GM19240 (cell line): ENCODE measurements around the gene LRRC39.
"Not testable (repeated sequence)": the region's sequence is repeated elsewhere in the genome, so short reads cannot be mapped to it uniquely, and the experiment has no call there.

Experiments used
- DNase-seq: peaks from one replicate; pipeline ENCODE4 v3.0.0; 2011; ENCODE audit warnings: low spot score; ENCODE audit not compliant: insufficient read length

LRRC39 gene

DNA sequence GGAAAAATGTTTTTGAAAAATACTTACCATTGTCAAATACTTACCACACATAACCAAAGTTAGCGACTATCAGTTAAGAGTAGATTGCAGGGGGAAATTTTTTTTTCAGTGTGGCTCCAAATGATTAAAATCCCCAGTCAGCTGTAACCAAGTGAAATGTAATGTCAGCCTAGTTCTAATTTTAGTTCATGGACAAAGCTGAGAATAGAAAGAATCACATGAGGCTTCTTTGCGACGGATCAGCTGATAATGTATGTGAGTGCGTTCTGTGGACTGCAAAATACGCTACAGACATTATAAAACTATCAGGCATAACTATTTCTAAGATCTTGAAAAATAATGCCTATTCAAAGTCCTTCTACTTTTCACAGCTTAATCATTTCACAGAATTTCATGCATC, at the start of gene LRRC39:
LRRC39 (minus strand) TSS at position 166 of the 400 bp plus-strand sequence. CDS start 9,740 bp downstream, outside the sequence.
- DNase-seq: no peak

DNA sequence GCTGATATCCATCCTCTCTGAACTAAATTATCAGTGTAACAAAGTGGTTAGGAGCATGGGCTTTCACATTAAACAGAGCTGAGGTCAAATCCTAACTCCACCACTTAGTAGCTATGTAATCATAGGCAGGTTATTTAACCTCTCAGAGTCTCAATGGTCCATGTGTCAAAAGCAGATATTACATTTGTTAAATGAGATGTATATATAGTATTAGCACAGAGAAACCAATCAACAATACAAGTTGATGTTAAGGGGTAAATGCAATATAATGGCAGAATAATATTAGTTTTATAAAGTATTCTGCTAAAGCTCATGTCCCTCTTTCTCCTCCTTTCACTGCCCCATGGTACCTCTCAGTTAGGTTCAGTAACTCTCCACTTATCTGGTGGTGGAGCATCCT, 44.4 kb upstream of the LRRC39 start:
- no peak for DNase-seq

DNA sequence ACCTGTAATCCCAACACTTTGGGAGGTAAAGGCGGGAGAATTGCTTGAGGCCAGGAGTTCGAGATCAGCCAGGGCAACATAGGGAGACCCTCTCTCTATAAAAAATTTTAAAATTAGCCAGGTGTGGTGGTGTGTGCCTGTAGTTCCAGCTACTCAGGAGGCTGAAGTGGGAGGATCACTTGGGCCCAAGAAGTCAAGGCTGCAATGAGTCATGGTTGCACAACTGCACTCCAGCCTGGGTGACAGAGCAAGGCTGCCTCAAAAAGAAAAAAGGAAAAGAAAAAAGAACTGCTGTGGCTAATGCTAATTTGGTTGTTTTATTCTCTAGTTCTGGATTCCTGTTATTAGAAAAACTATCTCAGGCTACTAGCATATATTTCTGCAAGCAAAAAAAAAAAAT, 41.8 kb upstream of the LRRC39 start:
- DNase-seq: no peak

DNA sequence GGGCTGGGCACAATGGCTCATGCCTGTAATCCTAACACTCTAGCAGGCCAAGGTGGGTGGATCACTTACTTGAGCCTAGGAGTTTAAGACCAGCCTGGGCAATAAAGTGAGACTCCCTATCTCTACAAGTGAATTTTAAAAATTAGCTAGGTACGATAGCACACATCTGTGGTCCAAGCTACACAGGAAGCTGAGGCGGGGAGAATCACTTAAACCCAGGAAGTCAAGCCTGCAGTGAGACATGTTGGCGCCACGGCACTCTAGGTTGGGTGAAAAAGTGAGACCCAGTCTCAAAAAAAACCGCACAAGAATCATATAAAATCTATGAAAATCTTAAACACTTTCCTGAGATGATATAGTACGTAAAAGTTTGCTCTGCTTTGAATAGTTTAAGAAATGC, 41.4 kb upstream of the LRRC39 start:
- DNase-seq: no peak

DNA sequence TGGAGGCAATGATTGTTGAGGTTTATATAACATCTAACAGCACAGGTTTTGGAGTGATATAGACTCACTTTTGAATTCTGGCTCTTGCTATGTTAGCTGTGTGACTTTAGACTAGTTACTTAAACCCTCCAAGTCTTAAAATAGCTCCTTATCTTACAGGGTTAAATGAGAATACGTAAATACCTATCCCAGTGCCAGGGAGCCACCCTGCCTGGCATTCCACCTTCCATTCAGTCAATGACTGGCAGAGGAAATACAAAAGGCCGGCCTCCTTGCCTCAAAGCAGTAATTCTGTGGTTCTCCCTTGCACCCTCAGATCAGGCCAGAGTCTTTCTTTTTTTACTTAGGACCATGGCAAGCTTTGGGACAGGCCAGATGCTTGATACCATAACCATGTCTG, 39.8 kb upstream of the LRRC39 start:
- DNase-seq: no peak

DNA sequence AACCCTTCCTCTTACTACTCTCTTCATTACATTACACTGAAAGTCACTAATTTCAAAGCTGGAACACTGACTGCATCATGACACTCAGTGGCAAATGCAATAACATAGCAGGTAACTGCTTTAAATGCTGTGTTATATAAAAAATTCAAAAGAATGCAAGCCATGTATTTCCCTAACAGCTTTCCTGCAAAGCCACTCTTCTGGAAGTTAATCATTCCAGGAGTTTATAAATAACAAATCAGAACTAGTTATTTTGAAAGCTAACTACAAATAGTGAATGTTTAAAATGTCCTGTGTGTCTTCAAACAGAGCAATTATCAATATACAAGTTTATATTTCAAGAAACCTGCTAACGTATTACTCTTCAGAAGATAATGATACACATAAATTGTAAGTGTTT, 37.0 kb upstream of the LRRC39 start:
- DNase-seq: no peak

DNA sequence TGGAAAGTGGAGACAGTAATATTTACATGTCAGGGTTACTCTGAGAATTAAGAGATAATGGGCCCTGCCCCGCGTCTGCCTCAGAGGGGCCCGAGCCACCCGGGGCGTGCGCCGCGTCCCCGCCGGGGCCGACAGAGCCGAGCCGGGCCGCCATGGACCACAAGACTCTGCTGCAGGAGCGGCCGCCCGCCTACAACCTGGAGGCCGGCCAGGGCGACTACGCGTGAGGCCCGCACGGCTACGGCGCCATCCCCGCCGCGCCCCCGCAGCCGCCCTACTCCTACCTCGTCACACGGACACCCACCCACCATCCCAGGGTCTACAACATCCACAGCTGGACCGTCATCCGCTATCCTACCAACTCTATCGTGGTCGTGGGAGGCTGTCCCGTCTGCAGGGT, 35.1 kb upstream of the LRRC39 start:
- DNase-seq: no peak

DNA sequence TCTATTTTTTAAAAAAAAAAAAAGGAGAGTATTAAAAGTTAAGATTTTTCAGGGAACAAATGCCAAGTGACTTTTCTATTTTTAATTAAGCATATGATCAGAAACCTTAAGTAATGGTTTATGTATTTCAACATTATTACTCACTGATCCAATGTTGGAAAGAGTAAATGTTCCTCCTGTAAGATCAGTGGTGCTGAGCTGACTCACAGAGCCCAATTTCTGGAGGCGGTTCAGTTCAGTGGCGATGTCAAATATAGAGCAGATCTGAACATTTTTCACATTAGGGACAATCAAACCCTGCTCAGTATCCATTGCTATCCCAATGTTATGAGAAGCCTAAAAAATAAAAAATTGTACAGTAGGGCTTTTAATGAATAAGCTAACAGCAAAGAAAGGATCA, 28.2 kb upstream of the LRRC39 start:
- DNase-seq: no peak

DNA sequence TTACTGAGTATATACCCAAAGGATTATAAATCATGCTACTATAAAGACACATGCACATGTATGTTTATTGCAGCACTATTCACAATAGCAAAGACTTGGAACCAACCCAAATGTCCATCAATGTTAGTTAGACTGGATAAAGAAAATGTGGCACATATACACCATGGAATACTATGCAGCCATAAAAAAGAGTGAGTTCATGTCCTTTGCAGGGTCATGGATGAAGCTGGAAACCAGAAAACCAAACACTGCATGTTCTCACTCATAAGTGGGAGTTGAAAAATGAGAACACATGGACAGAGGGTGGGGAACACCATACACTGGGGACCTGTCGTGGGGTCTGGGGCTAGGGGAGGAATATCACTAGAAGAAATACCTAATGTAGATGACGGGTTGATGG, 27.5 kb upstream of the LRRC39 start:
- DNase-seq: not testable (repeated sequence)

DNA sequence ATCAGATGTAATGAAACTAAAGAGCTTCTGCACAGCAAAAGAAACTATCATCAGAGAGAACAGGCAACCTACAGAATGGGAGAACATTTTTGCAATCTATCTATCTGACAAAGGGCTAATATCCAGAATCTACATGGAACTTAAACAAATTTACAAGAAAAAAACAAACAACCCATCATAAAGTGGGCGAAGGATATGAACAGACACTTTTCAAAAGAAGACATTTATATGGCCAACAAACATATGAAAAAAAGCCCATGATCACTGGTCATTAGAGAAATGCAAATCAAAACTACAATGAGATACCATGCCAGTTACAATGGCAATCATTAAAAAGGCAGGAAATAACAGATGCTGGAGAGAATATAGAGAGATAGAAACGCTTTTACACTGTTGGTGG, 27.0 kb upstream of the LRRC39 start:
- DNase-seq: not testable (repeated sequence)

DNA sequence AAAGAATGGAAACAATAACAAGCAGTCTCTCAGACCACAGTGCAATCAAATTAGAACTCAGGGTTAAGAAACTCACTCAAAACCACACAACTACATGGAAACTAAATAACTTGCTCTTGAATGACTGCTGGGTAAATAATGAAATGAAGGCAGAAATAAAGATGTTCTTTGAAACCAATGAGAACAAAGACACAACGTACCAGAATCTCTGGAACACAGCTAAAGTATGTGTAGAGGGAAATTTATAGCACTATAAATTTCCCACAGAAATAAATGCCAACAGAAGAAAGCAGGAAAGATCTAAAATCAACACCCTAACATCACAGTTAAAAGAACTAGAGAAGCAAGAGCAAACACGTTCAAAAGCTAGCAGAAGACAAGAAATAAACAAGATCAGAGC, 24.6 kb upstream of the LRRC39 start:
- not testable (repeated sequence) for DNase-seq

DNA sequence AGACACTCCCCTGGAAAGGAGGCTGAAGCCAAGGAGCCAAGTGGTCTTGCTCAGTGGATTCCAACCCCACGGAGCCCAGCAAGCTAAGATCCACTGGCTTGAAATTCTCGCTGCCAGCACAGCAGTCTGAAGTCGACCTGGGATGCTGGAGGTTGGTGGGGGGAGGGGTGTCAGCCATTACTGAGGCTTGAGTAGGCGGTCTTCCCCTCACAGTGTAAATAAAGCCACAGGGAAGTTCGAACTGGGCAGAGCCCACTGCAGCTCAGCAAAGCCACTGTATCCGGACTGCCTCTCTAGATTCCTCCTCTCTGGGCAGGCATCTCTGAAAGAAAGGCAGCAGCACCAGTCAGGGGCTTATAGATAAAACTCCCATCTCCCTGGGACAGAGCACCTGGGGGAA, 22.0 kb upstream of the LRRC39 start:
- not testable (repeated sequence) for DNase-seq

DNA sequence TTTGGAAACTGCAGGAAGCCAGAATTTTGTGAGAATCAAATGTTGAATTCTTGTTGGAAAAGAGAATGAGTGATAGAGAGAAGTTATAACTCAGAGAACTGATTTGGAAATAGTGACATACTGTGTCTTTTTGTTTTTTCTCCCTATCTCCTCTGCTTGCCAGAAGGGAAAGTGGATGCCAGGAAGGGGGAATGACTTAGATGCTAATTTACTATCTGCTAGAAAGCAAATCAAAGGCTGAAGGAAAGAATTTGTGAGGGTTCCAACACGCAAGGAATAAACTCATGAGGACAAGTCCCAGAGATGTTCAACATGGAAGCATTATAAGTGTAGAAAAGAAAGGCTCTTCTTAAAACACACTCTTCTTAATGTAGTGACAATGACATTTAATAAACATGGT, 20.5 kb upstream of the LRRC39 start:
- no peak for DNase-seq

DNA sequence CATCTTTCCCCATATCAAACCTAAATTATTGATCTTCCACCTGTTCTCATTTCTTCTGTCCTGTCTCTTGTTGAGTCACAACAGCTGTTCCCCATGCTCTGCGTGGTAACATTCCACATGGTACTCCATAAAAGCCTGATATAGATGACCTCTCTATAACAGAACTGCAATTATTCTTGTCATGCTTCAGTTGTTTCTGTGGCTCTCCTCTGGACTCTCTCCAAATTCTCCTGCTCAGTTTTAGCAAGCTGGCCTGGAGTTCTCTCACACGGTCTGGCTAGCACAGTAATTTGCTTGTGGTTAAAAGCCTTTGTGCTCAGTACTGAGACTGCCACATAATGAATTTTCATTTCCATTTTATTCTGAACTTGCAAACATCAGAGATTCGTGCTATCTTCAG, 10.6 kb upstream of the LRRC39 start:
- no peak for DNase-seq

DNA sequence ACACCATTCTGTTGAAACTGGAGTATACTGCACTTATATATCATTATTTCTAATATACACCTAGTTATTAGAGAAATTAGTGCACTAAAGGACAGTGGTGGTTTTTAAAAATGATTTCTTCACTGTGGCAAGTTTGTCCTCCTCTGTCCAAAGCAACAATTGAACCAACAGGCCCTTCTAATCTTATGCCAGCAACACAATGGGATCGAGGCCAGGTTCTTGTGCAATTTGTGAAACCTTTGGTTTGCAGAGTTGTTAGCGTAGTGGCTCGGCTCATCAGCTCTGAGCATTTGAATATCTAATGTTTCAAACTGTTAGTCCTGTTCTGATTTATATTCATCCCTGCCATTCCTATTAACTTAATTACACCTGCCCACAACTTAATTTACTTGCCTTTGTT, 9.9 kb upstream of the LRRC39 start:
- DNase-seq: no peak

DNA sequence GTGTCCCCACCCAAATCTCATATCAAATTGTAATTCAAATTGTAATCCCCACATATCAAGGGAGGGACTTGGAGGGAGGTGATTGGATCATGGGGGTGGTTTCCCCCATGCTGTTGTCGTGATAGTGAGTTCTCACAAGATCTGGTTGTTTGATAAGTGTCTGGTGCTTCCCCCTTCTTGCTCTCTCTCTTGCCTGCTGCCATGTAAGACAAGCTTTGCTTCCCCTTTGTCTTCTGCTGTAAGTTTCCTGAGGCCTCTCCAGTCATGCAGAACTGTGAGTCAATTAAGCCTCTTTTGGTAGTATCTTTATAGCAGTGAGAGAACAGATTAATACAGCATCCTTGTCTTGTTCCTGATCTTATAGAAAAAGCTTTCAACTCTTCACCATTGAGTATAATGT, 6.5 kb upstream of the LRRC39 start:
- DNase-seq: no peak

DNA sequence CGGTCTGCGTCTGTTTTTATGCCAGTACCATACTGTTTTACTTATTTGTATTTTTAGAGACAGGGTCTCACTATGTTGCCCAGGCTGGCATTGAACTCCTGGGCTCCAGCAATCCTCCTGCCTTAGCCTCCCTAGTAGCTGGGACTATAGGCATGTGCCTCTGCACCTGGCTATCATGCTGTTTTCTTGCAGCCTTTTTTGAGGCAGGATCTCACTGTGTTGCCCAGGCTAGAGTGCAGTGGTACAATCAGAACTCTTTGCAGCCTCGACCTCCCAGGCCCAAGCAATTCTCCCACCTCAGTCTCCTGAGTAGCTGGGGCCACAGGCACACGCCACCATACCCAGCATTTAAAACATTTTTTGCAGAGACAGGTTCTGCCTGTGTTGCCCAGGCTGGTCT, 5.3 kb upstream of the LRRC39 start:
- DNase-seq: no peak

DNA sequence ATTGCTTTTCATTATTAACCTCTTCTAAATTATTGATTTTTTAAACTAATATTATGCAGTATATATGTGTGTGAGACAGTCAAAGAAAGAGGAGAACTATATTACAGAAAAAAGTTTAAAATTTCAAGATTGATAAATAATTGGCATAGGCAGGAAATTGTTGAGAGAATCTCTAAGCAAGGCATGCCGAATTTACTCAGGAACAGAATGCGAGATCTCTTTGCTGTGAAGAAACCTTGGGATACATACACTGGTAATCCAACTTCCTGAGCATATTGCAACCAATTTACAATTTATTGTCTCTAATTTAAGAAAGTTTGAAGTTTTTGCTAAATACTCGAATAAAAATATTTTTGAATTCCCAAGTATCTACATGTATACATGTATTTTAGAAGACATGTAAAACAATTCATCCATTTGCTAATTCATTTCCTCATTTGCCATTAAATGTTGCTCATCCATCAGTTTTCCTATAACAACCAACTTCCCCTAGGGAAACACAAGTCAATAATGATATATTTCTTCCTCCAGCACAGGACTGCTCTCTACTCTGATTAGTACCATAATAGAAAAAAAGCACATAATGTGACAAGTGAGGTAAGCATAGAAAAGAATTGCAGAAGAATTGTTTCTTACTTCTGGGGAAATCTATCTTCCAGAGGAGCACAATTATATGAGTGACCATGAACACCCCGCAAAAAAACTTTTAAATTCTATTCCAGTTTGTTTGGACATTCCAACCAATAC, 588 bp downstream of the LRRC39 start:
- no peak for DNase-seq

DNA sequence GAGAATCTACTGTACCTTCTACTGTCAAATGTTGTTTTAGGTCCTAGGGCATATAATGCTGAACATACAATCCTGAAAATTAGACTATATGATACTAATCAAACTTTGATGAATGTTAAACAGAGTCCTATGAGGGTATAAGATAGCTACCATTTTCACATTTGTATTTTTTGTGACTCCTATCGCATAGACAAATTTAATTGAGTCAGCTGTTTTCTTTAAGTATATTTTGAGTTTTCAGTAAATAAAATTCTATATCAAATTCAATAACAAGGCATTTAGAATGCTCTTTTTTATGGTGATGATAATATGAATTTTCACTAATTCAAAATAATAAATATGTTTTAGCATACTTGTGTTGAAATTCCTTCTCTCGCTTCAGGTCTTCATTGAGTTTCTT, 10.0 kb downstream of the LRRC39 start:
- no peak for DNase-seq

DNA sequence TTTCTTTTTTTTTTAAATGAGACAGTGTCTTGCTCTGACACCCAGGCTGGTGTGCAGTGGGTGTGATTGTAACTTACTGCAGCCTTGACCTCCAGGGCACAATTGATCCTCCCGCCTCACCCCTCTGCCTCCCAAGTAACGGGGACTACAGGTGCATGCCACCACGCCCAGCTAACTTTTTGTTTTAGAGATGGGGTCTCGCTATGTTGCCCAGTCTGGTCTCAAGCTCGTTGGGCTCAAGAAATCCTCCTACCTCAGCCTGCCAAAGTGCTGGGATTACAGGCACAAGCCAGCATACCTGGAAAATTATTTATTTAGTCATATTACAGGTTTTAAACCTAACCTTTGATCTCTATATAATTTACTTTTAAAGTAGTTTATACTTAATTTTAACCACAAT, 13.4 kb downstream of the LRRC39 start:
- DNase-seq: no peak

DNA sequence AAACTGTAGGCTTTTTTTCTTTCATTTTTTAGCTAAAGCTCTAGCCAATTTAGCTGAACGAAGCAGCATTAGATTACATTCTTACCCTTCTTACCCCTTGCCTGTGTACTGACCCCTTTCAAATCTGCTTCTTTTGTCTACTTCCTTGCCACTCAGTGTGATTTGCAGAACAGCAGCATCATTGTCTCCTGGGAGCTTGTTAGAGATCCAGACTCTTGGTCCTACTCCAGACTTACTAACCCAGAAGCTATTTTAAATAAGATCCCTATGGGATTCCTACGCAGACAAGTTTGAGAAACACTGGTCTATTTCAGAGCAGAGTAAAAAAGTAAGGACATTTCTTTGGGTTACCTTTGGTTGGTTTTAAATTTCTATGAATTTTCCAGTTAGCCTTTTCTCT, 13.8 kb downstream of the LRRC39 start:
- DNase-seq: no peak

DNA sequence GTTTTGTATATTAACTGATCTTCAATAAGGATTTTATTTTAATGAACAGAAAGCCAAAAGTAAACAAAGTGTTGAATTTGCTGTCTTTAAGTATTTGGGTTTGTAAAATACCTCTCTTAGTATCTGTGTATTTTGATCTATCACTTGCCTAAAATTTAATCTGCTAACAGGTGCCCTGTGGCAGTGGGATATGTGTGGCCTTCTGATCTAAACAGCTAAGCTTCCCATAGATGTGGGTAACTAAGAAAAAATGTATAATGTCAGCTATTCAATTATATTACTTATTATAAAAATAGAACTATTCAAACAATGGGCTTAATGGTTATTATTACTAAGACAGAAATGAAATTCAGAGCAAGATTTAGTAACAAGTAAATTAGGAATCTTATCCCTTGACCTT, 15.2 kb downstream of the LRRC39 start:
- DNase-seq: no peak

DNA sequence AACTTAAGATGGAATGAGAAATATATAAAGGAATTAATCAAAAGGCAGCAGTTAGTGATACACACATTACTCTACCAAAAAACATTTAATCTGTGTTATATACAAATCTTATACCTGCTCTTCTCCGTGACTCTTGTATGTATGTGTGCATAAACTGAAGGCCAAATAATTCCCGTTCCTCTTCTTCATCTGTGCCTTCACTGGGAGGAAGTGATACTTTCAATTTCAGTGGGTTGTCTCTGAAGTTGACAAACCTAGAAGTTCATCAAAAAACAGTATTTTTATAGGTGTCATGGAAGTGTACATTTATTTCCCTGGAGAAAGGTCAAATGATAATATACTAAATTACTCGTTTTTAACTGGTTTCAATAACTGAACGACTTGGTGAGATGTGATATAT, 25.8 kb downstream of the LRRC39 start:
- peak; percentile 2 for DNase-seq

DNA sequence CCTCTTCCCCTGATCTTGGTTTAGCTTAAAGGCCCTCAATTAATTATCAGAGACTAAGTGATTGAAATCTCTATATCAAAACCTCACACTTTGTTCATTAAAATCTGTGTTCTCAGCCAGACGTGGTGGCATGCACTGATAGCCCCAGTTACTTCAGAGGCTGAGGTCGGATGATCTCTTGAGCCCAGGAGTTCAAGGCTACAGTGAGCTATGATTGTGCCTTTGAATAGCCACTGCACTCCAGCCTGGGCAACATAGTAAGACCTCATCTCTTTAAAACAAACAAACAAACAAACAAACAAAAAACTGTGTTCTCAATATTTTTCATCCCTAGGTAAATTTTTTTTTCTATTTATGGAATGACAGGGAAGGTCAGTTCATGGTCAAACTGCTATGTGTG, 26.4 kb downstream of the LRRC39 start:
- no peak for DNase-seq
